Small intestine (tissue), 7 donors: Measurements from ENCODE around the gene IGDCC3. TPM values are rescaled to one million over a fixed set of nuclear protein-coding genes. Genes with fewer than 3 reads are reported as not detected.

Experiments used
- DNase-seq, 2 donors: peaks; one replicate each; pipeline versions ENCODE4 v3.0.0 to v3.0.0-alpha.2; 2013
- FAIRE-seq: peaks from 2 replicates; lab custom pipeline; 2012; peaks lifted over from hg19 to GRCh38; lab: Jason Lieb, UNC
- H3K27ac ChIP-seq, 3 donors: one replicate each; pipeline ENCODE4 v1.5.1; 2013; ENCODE audit warnings: low read length in 2 of 3, mild to moderate bottlenecking in 2 of 3, control low read depth in 1 of 3, inconsistent platforms in 1 of 3, low read depth in 1 of 3, moderate library complexity in 1 of 3
- H3K27me3 ChIP-seq, 3 donors: one replicate each; pipeline ENCODE4 v1.6.1; 2013; ENCODE audit warnings: low read length in 3 of 3, inconsistent platforms in 1 of 3; ENCODE audit not compliant: control insufficient read depth in 3 of 3, insufficient read depth in 3 of 3
- H3K36me3 ChIP-seq, 3 donors: one replicate each; pipeline ENCODE4 v1.6.1; 2013; ENCODE audit warnings: low read length in 3 of 3, inconsistent platforms in 1 of 3, low read depth in 1 of 3, mild to moderate bottlenecking in 1 of 3, moderate library complexity in 1 of 3; ENCODE audit not compliant: control insufficient read depth in 3 of 3, insufficient read depth in 2 of 3
- H3K4me1 ChIP-seq, 3 donors: one replicate each; pipeline ENCODE4 v1.6.1; 2013; ENCODE audit warnings: low read length in 2 of 3, inconsistent platforms in 1 of 3, low read depth in 1 of 3, mild to moderate bottlenecking in 1 of 3, moderate library complexity in 1 of 3; ENCODE audit not compliant: control insufficient read depth in 3 of 3, insufficient read depth in 2 of 3
- H3K4me3 ChIP-seq, 3 donors: one replicate each; pipeline ENCODE4 v1.5.1; 2013; ENCODE audit warnings: low read length in 3 of 3, control low read depth in 1 of 3, inconsistent platforms in 1 of 3, low read depth in 1 of 3, mild to moderate bottlenecking in 1 of 3, moderate library complexity in 1 of 3
- H3K9me3 ChIP-seq, 2 donors: one replicate each; pipeline ENCODE4 v1.6.1; 2013; ENCODE audit warnings: low read depth in 1 of 2, low read length in 1 of 2; ENCODE audit not compliant: control insufficient read depth in 2 of 2, insufficient read depth in 1 of 2
- WGBS, 3 donors: extraction: QIAGEN DNeasy Blood & Tissue Kit; methylation state at CpG; one replicate each; pipeline ENCODE4 v1.1.7; 2013; 5-methylcytosine and 5-hydroxymethylcytosine counted together
- polyA plus RNA-seq, 4 donors: library from polyadenylated mRNA; stranded (reverse) in 3 of 4; unstranded in 1 of 4; fragments of 200-250 nt in 3 of 4; fragments of 120-200 nt in 1 of 4; gene quantifications; one replicate each; pipeline versions ENCODE4 v1.2.1 to v1.2.3, GENCODE V29; 2013
- donor health status: healthy with polysubstance abuse.
- donor health status: control.
- donor health status: control.
- donor health status: Bipolar disorder and iron deficiency.
- donor health status: healthy.

IGDCC3 gene
- polyA plus RNA-seq, 4 donors: 0.18 to 1.0 TPM; not detected in 2

DNA sequence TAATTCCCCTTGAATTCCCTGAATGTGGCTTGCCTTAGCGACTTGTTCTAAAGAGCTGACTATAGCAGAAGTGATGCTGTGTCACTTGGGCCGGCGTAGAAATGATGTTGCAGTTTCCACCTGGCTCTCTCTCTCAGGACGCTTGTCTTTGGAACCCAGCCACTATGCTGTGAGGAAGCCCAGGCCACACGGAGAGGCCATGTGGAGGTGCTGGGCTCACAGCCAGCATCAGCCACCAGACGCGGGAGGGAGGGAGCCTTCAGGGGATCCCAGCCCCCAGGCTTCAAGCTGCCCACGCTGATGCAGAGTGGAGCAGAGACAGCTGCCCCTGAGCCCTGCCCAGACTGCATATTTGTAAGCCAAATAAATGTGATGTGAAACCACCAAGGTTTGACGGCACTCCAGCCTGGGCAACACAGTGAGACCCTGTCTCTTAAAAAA, 54.7 kb downstream of the IGDCC3 start:
- Histone ChIP-seq H3K4me3 (no peak overlapping the region), H3K27me3 (peaks cover 0 to 2% (median 2%) of the 10 kb centered on the region in 3 donors), H3K27ac (no peak overlapping the region), H3K4me1 (no peaks in the 10 kb centered on the region), H3K9me3 (no peaks in the 10 kb centered on the region), H3K36me3 (no peaks in the 10 kb centered on the region)
- 21 to 24% (median 23%) methylated on average over 9 of the region's 9 CpGs for WGBS, 3 donors
- FAIRE-seq: no peak
- DNase-seq: peak in 1 of 2 donors; percentile 29

DNA sequence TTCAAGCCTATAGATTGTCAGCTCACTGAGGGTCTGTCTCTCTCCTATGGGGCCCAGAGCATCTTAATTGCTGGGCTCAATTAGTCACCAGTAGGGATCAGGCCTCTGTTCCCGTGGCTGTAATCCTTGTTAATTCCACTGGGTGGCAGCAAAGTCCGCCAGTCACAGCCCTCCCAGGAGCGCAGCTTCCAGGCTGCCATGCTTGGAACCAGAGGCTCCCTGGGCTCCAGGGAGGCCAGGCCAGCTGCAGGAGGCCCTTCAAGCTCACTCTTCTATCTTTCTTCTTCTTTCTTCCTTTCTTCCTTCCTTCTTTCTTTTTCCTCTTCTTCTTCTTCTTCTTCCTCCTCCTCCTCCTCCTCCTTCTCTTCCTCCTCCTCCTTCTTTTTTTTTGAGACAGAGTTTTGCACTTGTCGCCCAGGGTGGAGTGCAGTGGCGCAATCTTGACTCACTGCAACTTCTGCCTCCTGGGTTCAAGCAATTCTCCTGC, 58.9 kb downstream of the IGDCC3 start:
- DNase-seq (peak; percentile 79 to 90), FAIRE-seq (no peak)
- no peak overlapping the region for H3K27ac ChIP-seq
- peaks cover 0 to 5% (median 2%) of the 10 kb centered on the region in 3 donors for H3K27me3 ChIP-seq
- H3K36me3 ChIP-seq: no peaks in the 10 kb centered on the region
- no peaks in the 10 kb centered on the region for H3K4me1 ChIP-seq
- H3K4me3 ChIP-seq: no peak overlapping the region
- H3K9me3 ChIP-seq: no peaks in the 10 kb centered on the region
- 35 to 38% (median 37%) methylated on average over 5 of the region's 5 CpGs for WGBS, 3 donors

DNA sequence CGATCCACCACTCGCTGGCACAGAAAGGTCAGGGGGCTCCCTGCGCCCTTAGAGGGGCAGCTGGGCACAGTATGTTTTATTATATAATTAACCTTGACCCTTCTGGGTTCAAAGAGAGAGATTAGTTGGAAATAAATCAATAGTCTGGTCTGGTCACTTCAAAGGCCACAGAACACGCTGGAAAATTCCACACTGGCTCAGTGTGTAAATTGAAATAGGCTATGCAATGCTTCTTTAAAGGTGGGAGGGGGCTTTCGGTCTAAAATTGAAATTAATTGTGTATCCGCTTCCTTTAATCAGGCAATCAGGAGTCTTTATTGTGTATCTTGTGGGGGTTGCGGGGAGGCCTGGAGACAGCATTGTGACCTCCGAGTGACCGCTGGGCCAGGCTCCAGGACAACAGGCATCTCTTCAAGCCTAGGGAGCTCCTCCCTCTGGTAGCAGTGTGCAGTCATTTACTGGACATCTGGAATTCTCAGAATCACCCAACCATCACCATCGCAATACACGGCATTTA, 65.3 kb downstream of the IGDCC3 start:
- peaks cover 0 to 3% (median 0%) of the 10 kb centered on the region in 3 donors for H3K27me3 ChIP-seq
- H3K36me3 ChIP-seq: no peaks in the 10 kb centered on the region
- no peaks in the 10 kb centered on the region for H3K9me3 ChIP-seq
- FAIRE-seq (no peak), DNase-seq (peak in 1 of 2 donors; percentile 22)
- 62 to 73% (median 71%) methylated on average over 11 of the region's 11 CpGs for WGBS, 3 donors
- H3K27ac ChIP-seq: no peak overlapping the region
- no peaks in the 10 kb centered on the region for H3K4me1 ChIP-seq
- no peak overlapping the region for H3K4me3 ChIP-seq

DNA sequence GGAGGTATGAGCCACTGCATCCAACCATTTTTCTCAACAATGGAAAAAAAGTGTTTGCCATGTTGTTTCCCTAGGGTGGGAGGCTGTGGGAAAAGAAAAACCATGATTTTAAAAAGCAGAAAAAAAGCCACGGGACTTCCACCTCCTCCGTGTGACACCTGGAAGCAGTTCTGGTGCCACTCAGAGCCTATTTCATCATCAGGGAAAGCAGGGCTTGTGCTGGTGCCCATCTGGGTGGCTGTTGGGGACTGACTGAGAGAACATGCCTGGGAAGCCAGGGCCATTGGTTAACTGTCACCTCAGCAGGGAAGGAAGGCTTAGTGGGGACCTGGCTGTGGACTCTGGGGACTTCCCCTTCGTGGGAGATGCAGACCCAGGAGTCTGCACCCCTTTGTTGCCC, 66.0 kb downstream of the IGDCC3 start:
- no peak for FAIRE-seq
- Histone ChIP-seq H3K4me1 (no peaks in the 10 kb centered on the region), H3K27me3 (peaks cover 0 to 3% (median 0%) of the 10 kb centered on the region in 3 donors), H3K27ac (no peak overlapping the region), H3K4me3 (no peak overlapping the region), H3K36me3 (no peaks in the 10 kb centered on the region), H3K9me3 (no peaks in the 10 kb centered on the region)
- WGBS, 3 donors: 15 to 46% (median 18%) methylated on average over 3 of the region's 3 CpGs
- DNase-seq: no peak

DNA sequence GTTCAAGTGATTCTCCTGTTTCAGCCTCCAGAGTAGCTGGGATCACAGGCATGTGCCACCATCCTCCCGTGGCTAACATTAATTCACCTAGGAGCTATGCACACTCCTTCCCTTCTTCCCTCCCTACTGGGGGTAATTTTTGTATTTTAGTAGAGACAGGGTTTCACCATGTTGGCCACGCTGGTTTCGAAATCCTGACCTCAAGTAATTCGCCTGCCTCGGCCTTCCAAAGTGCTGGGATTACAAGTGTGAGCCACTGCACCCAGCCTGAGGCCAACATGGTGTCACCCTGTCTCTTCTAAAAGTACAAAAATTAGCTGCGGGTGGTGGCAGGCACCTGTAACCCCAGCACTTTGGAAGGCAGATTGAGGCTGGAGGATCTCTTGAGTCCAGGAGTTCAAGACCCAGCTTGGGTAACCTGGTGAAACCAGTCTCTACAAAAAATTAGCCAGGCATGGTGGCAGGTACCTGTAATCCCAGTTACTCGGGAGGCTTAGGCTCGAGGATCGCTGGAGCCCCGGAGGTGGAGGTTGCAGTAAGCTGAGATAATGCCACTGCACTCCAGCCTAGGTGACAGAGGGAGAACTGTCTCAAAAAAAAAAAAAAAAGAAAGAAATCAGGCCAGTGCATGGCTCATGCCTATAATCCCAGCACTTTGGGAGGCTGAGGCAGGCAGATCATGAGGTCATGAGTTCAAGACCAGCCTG, 67.2 kb downstream of the IGDCC3 start:
- Histone ChIP-seq H3K9me3 (no peaks in the 10 kb centered on the region), H3K27me3 (peaks cover 0 to 3% (median 0%) of the 10 kb centered on the region in 3 donors), H3K4me3 (no peak overlapping the region), H3K4me1 (no peaks in the 10 kb centered on the region), H3K27ac (peak overlapping the region in 1 of 3 donors; percentile 42), H3K36me3 (no peaks in the 10 kb centered on the region)
- WGBS, 3 donors: 81 to 88% (median 88%) methylated on average over 10 of the region's 10 CpGs
- DNase-seq (no peak), FAIRE-seq (no peak)

DNA sequence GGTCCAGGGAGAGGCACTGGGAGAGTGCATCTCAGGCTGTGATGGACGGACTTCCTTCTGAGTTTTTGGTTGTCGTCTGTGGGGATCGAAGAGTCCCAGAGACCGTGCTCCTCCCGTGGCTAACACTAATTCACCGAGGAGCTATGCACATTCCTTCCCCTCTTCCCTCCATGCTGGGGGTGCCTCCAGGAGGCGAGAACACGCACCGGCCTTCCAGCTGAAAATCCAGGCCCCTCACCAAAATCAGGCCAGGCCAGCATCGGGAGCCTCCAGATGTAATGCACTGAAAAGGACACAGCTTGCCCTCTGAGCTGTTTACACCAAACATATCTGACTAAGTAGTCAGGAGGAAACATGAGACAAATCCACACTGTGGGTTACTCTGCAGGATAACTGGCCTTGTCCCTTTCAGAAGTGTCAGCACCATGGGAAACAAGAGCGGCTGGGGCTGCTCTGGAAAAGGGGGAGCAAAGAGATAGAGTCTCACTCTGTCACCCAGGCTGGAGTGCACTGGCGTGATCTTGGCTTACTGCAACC, 67.9 kb downstream of the IGDCC3 start:
- Histone ChIP-seq H3K4me1 (peaks cover 0 to 3% (median 0%) of the 10 kb centered on the region in 3 donors), H3K4me3 (no peak overlapping the region), H3K27me3 (no peaks in the 10 kb centered on the region), H3K9me3 (no peaks in the 10 kb centered on the region), H3K27ac (peak overlapping the region in 1 of 3 donors; percentile 42), H3K36me3 (no peaks in the 10 kb centered on the region)
- no peak for FAIRE-seq
- DNase-seq: no peak
- WGBS, 3 donors: 77 to 86% (median 81%) methylated on average over 11 to 12 of the region's 12 CpGs

- Histone ChIP-seq H3K27ac (no peak overlapping the region), H3K27me3 (no peaks in the 10 kb centered on the region), H3K36me3 (no peaks in the 10 kb centered on the region), H3K4me3 (no peak overlapping the region), H3K9me3 (no peaks in the 10 kb centered on the region), H3K4me1 (peaks cover 0 to 11% (median 0%) of the 10 kb centered on the region in 3 donors)
- no peak for FAIRE-seq
- DNase-seq: no peak
- WGBS, 3 donors: 45 to 75% (median 58%) methylated on average over 6 of the region's 6 CpGs
These were observed 69.8 kb downstream of the IGDCC3 start for GRCh38 chr15:65307978-65308377.

- DNase-seq (no peak), FAIRE-seq (no peak)
- Histone ChIP-seq H3K4me1 (peaks cover 0 to 11% (median 0%) of the 10 kb centered on the region in 3 donors), H3K36me3 (no peaks in the 10 kb centered on the region), H3K4me3 (no peak overlapping the region), H3K27me3 (no peaks in the 10 kb centered on the region), H3K9me3 (no peaks in the 10 kb centered on the region), H3K27ac (no peak overlapping the region)
These were observed 71.3 kb downstream of the IGDCC3 start for GRCh38 chr15:65306551-65306950.
